HG02642 (cell line): ENCODE data around the gene GNS.

Experiments used
- ATAC-seq: cut with Tn5 transposase; IDR thresholded peaks from one replicate; pipeline ENCODE4 v1.9.1; 2021; ENCODE audit warnings: mild to moderate bottlenecking; ENCODE audit not compliant: unreplicated experiment, poor library complexity

GNS gene

GRCh38 chr12:64759035-64759894 is at the start of gene GNS:
TSS of gene GNS (minus strand) at chr12:64759406. CDS start at chr12:64759276, 130 bp downstream.
- ATAC-seq = peak; percentile 86

DNA sequence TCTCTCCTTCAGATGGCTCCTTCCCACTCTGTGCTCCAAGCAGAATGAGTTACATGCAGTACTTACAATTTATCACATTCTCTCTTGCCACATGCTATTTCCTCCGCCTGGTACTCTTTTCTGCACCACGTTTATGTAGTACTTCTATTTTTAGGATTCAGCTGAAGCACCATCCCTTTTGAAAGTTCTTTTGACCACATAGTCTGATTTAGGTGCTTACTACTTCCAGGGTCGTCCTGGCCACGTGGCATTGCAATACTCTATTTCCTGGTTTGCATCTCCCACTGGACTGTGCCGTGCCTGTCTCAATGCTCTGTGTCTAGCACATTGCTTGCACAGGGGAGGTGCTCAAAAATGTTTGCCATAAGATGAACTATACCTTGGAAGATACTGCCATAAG is 48.9 kb upstream of the GNS start:
- ATAC-seq = no peak

GRCh38 chr12:64806593-64807460 is 47.6 kb upstream of the GNS start:
- no peak for ATAC-seq

DNA sequence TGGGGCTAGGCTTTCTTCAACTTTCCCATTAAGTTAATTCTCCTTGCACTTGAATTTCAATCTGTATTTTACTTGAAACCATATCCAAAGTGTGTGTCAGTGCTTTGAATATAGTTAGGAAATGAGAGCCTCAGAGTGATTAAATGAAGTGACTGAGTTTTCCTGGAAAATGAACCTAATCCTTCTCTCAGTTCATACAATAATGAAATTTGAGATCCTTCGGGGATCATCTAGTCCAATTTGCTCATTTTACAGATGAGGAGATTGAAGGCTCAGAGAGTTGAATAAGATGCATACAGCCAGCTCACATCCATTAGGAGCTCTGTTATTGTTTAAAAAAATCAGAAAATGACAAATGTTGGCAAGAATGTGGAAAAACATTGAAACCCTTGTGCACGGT is 47.0 kb upstream of the GNS start:
- ATAC-seq = no peak

DNA sequence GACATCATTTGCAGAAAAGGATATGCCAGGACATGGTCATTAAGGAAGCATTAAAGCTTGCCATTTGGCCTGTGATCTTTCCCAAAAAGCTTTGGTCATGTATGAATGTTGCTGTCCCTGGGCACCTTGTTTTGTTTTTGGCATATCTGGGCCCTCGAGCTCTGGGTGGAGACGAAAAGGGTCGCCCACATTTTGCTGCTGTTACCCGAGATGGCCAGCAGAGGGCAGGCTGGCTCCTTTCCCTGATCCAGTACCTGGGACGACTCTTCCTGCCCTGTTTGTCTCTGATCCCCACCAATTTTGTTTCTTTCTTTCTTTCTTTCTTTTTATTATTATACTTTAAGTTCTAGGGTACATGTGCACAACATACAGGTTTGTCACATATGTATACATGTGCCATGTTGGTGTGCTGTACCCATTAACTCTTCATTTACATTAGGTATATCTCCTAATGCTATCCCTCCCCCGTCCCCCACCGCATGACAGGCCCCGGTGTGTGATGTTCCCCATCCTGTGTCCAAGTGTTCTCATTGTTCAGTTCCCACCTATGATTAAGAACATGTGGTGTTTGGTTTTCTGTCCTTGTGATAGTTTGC is 43.1 kb upstream of the GNS start:
- ATAC-seq = peak; percentile 62

GRCh38 chr12:64801381-64801780 is 42.2 kb upstream of the GNS start:
- ATAC-seq = no peak

DNA sequence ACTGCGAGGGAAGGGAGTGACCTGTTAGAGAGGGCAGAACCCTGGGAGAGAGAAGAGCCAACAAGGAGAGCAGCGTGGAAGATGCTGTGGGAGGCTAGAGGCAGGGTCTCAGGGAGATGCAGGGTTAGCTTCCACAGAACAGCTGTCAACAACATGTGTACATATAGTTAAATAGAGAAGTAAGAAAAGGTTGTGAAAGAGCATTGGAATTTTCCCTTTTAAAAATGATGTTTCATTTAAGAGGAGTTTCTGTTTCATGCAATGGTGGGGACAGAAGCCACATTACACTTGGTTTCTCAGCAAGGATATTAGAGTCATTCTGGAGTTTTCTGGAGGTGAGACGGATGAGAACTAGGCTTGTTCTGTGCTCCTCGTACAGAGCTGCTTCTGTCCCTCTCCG is 41.4 kb upstream of the GNS start:
- peak; percentile 56 for ATAC-seq

GRCh38 chr12:64798165-64798564 is 39.0 kb upstream of the GNS start:
- no peak for ATAC-seq

DNA sequence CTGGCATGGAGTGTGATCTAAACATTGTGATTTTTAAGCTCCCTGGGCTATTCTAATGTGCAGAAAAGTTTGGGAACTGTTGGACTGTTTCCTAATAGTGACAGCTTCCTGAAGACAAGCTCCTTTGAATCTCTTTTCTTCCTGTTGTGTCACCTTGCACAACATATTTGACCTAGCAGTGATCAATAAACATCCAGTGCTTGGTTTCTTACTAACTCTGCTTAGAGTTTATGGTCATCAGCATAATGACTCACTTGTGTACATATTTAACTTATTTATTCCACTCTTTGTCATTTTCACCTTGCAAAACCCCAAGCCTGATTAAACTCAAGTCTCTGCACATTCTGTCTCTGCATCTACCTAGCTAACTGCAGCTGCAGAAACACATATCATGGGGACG is 38.0 kb upstream of the GNS start:
- no peak for ATAC-seq

- ATAC-seq = peak; percentile 86
Observed at GRCh38 chr12:64796205-64796845, 37.1 kb upstream of the GNS start.

GRCh38 chr12:64794305-64794704 is 35.1 kb upstream of the GNS start:
- ATAC-seq = no peak

- no peak for ATAC-seq
Observed at GRCh38 chr12:64793610-64794009, 34.4 kb upstream of the GNS start.

DNA sequence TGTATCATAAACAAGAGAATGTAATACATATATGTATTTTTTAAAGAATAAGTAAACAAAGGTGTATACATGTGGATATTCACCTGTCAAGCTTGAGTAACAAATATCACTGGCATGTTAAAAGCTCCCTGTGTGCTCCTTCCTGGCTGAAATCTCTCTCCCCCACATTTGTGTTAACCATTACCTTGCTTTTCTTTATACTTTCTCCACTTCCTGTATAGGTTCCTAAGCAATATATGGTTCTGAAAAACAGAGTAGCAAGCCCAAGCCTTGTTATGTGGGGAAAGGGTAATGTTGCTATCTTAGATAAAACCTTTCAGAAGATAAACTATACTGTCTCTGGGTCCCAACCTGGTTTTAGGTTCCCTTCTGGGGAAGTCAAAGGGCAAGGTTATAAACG is 32.9 kb upstream of the GNS start:
- no peak for ATAC-seq

- ATAC-seq = no peak
Observed at GRCh38 chr12:64791036-64791435, 31.8 kb upstream of the GNS start.

GRCh38 chr12:64790166-64790565 is 31.0 kb upstream of the GNS start:
- ATAC-seq = no peak

- no peak for ATAC-seq
Observed at GRCh38 chr12:64785838-64786237, 26.6 kb upstream of the GNS start.

GRCh38 chr12:64782191-64782876 is 23.1 kb upstream of the GNS start:
- no peak for ATAC-seq

GRCh38 chr12:64781280-64782190 is 22.3 kb upstream of the GNS start:
- ATAC-seq = peak; percentile 32
